Activated CD4-positive, alpha-beta T cell treated with anti-CD3 and anti-CD28 coated beads, Interleukin-2, Interleukin-6, amounts not matched to agents 100 ng/mL and 50 ng/mL, durations not matched to agents 16 hours and 8 hours (primary cell): ENCODE data around the gene BEST2.
"Not testable (repeated sequence)": the region's sequence is repeated elsewhere in the genome, so short reads cannot be mapped to it uniquely, and the experiment has no call there.

Experiments used
- DNase-seq: peaks from one replicate; pipeline ENCODE4 v3.0.0-alpha.2; 2020

BEST2 gene

GRCh38 chr19:12751635-12752034, at the start of gene BEST2:
TSS of gene BEST2 (plus strand) at chr19:12751791. CDS start at chr19:12752593, 802 bp downstream.
- no peak for DNase-seq

- peak; percentile 44 for DNase-seq
Measured at GRCh38 chr19:12703046-12703445, 48.5 kb upstream of the BEST2 start.

GRCh38 chr19:12705169-12705568, 46.4 kb upstream of the BEST2 start:
- no peak for DNase-seq

GRCh38 chr19:12705654-12706331, 45.8 kb upstream of the BEST2 start:
- DNase-seq: no peak

- no peak for DNase-seq
Measured at GRCh38 chr19:12706332-12706718, 45.3 kb upstream of the BEST2 start.

GRCh38 chr19:12708641-12709040, 43.0 kb upstream of the BEST2 start:
- DNase-seq: no peak

GRCh38 chr19:12711187-12711586, 40.4 kb upstream of the BEST2 start:
- no peak for DNase-seq

- not testable (repeated sequence) for DNase-seq
Measured at GRCh38 chr19:12712077-12712476, 39.5 kb upstream of the BEST2 start.

GRCh38 chr19:12713304-12713703, 38.3 kb upstream of the BEST2 start:
- not testable (repeated sequence) for DNase-seq

GRCh38 chr19:12715102-12715501, 36.5 kb upstream of the BEST2 start:
- DNase-seq: no peak

- DNase-seq: no peak
Measured at GRCh38 chr19:12715929-12716328, 35.7 kb upstream of the BEST2 start.

- DNase-seq: no peak
Measured at GRCh38 chr19:12720296-12720695, 31.3 kb upstream of the BEST2 start.

- peak; percentile 44 for DNase-seq
Measured at GRCh38 chr19:12720851-12721655, 30.5 kb upstream of the BEST2 start.

- peak; percentile 63 for DNase-seq
Measured at GRCh38 chr19:12721656-12722565, 29.7 kb upstream of the BEST2 start.

GRCh38 chr19:12722566-12723380, 28.8 kb upstream of the BEST2 start:
- peak; percentile 97 for DNase-seq

GRCh38 chr19:12723381-12723640, 28.3 kb upstream of the BEST2 start:
- DNase-seq: peak; percentile 28

GRCh38 chr19:12723641-12724426, 27.8 kb upstream of the BEST2 start, which contains the start of gene TNPO2:
TSS of gene TNPO2 (minus strand) at chr19:12723932. CDS start at chr19:12720977, 2,955 bp downstream.
- DNase-seq: peak; percentile 89

- not testable (repeated sequence) for DNase-seq
Measured at GRCh38 chr19:12725612-12726011, 26.0 kb upstream of the BEST2 start.

- DNase-seq: no peak
Measured at GRCh38 chr19:12726988-12727316, 24.6 kb upstream of the BEST2 start.

GRCh38 chr19:12727745-12728433, 23.7 kb upstream of the BEST2 start:
- no peak for DNase-seq

- no peak for DNase-seq
Measured at GRCh38 chr19:12730064-12730463, 21.5 kb upstream of the BEST2 start.
